Measurements from ENCODE around the gene CRTC3. TPM values are rescaled to one million over a fixed set of nuclear protein-coding genes. Genes with fewer than 3 reads are reported as not detected.

Gene CRTC3
- total and polyA plus RNA-seq, 2 of the 13 experiments (the other 11 are each of a cell fraction or from before 2014, with no cell fraction given), result 8.4 to 11.8 TPM

DNA sequence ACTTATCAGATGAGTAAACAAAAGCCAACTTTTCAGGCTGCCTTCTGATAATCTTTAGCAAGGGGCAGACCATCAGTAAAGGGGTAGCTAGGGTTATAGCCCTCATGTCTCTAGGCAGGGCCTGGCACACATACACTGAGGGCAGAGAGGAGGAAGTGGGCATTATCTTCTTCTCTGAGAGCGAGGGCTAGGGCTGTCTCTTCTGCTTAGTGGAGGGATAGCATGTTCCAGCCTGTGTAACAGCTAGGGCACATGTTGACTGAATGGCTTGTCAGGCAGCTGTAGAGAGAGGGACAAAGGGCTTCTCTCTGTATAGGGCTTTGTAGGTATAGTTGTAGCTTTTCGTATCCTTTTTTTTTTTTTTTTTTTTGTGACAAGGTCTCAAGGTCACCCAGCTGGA, 17.8 kb downstream of the CRTC3 start:
- BruUV-seq (replicated peaks), result no TSS peak
- ChIA-PET CTCF (ENCODE audit: low intra/inter-chr PET ratio, low total read pairs) (no interaction called here), POLR2A (no interaction called here)
- DNase-seq (ENCODE audit: low spot score), result no peak
- Histone ChIP-seq H3K36me3 (replicated peaks in 1 of 2; ENCODE audit: control insufficient read depth in 1 of 2, insufficient read depth in 2 of 2, low read length in 2 of 2) (peaks cover 0 to 3% of the 10 kb centered on the region in 2 experiments; a peak in 1 of 5 replicates), H3K4me1 (ENCODE audit: insufficient read depth, low read length) (peaks cover 11% of the 10 kb centered on the region), H4K20me1 (ENCODE audit: insufficient read depth, low read length) (no peaks in the 10 kb centered on the region), H3K27ac (ENCODE audit: extremely low read length, insufficient read depth, low read length) (peak overlapping the region; percentile 44), H3K79me2 (ENCODE audit: insufficient read depth, low read length) (no peaks in the 10 kb centered on the region), H2AFZ (ENCODE audit: low read length) (no peak overlapping the region), H3K9me3 (ENCODE audit: low read length) (no peaks in the 10 kb centered on the region), H3K9ac (ENCODE audit: insufficient read depth, low read depth, low read length) (no peak overlapping the region), H3K27me3 (ENCODE audit: control insufficient read depth in 1 of 2, insufficient read depth in 2 of 2, low read length in 2 of 2) (no peaks in the 10 kb centered on the region), H3K4me3 (replicated peaks in 1 of 3; ENCODE audit: insufficient read depth in 1 of 3, low read depth in 2 of 3, low read length in 3 of 3) (no peak overlapping the region), H3K4me2 (ENCODE audit: low read depth, low read length) (peak overlapping the region; percentile 20; the same call in 1 of the 2 replicates)
- TF ChIP-seq NR2C2 (CRISPR knock-in tag; IDR thresholded peaks at IDR 0.05; ENCODE audit: borderline replicate concordance), result no peak
- TF ChIP-seq ZNF326 (CRISPR knock-in tag; IDR thresholded peaks at IDR 0.05; ENCODE audit: borderline replicate concordance), result no peak
- TF ChIP-seq DPF2 (CRISPR knock-in tag; IDR thresholded peaks at IDR 0.05; ENCODE audit: borderline replicate concordance, low read depth), result no peak
- TF ChIP-seq RBAK (CRISPR knock-in tag; IDR thresholded peaks at IDR 0.05), result peak; percentile 84
- TF ChIP-seq, protein P1, sequence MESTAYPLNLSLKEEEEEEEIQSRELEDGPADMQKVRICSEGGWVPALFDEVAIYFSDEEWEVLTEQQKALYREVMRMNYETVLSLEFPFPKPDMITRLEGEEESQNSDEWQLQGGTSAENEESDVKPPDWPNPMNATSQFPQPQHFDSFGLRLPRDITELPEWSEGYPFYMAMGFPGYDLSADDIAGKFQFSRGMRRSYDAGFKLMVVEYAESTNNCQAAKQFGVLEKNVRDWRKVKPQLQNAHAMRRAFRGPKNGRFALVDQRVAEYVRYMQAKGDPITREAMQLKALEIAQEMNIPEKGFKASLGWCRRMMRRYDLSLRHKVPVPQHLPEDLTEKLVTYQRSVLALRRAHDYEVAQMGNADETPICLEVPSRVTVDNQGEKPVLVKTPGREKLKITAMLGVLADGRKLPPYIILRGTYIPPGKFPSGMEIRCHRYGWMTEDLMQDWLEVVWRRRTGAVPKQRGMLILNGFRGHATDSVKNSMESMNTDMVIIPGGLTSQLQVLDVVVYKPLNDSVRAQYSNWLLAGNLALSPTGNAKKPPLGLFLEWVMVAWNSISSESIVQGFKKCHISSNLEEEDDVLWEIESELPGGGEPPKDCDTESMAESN (CRISPR knock-in tag; conservative IDR thresholded peaks at IDR 0.05), result no peak
- TF ChIP-seq CAMTA2 (CRISPR knock-in tag; IDR thresholded peaks at IDR 0.05; ENCODE audit: borderline replicate concordance), result no peak
- no peak for TF ChIP-seq YEATS2 (CRISPR knock-in tag; IDR thresholded peaks at IDR 0.05; ENCODE audit: borderline replicate concordance)
- no peak for TF ChIP-seq ZFP36L1 (CRISPR knock-in tag; IDR thresholded peaks at IDR 0.05)
- TF ChIP-seq ZNF274 (CRISPR knock-in tag; IDR thresholded peaks at IDR 0.05), result no peak
- TF ChIP-seq ZNF777 (CRISPR knock-in tag; IDR thresholded peaks at IDR 0.05), result no peak
- TF ChIP-seq, protein P2, sequence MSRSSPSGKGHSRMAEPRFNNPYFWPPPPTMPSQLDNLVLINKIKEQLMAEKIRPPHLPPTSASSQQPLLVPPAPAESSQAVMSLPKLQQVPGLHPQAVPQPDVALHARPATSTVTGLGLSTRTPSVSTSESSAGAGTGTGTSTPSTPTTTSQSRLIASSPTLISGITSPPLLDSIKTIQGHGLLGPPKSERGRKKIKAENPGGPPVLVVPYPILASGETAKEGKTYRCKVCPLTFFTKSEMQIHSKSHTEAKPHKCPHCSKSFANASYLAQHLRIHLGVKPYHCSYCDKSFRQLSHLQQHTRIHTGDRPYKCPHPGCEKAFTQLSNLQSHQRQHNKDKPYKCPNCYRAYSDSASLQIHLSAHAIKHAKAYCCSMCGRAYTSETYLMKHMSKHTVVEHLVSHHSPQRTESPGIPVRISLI (CRISPR knock-in tag; IDR thresholded peaks at IDR 0.05; ENCODE audit: borderline replicate concordance), result 0 out of 2 replicates have a peak, but pooled peaks have one; percentile 21
- intact Hi-C loops (cut with micrococcal nuclease; ENCODE audit: unreplicated experiment), result loop anchor here (5.0 kb wide), 1 partner anchor 50 kb away; no protein-coding TSS in a partner anchor
- ATAC-seq, result peak; percentile 82
- no peak for FAIRE-seq
- 68% methylated on average over 2 of the region's 2 CpGs for WGBS (ENCODE audit: low lambda C conversion rate)
- in situ Hi-C loops (cut with HindIII; ENCODE audit: extremely low pct_ligation_motif_present, low pct_unique_long_range_greater_than_20kb), result no loop called here
